Testis (tissue), 2 donors: Measurements from ENCODE around the gene MYO1B.

Experiments used
- CTCF ChIP-seq, 3 experiments: fragments of 450-650 bp in 2 of 3; fragments of 200-600 bp in 1 of 3; sonication (generic) in 1 of 3; IDR thresholded peaks; one replicate each; pipeline ENCODE4 v1.5.1; 2016 to 2019; ENCODE audit warnings: antibody characterized with exemption in 3 of 3, mild to moderate bottlenecking in 2 of 3, moderate library complexity in 1 of 3
- POLR2A ChIP-seq: fragments of 450-650 bp; IDR thresholded peaks from one replicate; pipeline ENCODE4 v1.6.1; 2017; ENCODE audit warnings: antibody characterized with exemption, mild to moderate bottlenecking, moderate library complexity

DNA sequence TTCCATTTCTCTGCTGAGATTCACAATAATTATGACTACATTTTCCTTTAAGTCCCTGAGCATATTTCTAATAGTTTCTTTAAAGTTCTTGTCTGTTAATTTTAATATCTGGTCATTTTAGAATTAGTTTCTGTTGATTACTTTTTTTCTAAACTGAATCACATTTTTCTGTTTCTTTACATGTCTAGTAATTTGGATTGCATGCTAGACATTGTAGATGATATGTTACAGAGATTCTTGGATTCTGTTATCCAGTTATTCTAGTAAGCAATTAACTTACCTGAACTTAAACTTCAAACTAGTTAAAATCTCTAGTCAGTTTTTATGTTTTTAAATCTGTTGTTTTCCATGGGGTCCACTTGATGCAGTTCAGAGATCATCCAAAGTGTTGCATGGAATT is 214.0 kb downstream of the MYO1B start:
- TF ChIP-seq CTCF (IDR thresholded peaks at IDR 0.05) = no peak
- no peak for TF ChIP-seq POLR2A
